HUES64 (cell line): ENCODE results near the gene APOBEC3H.
A peak's percentile ranks its signal among the peaks of the same experiment; 100 is the strongest.

ENCODE experiments used
- H3K27ac ChIP-seq: 2 replicates; pipeline ENCODE4 v1.7.0; 2013; ENCODE audit warnings: low read depth, low read length, inconsistent platforms
- H3K27me3 ChIP-seq: 2 replicates; pipeline ENCODE4 v1.6.1; 2013; ENCODE audit warnings: mild to moderate bottlenecking, low read length; ENCODE audit not compliant: insufficient read depth
- H3K36me3 ChIP-seq: 2 replicates; pipeline ENCODE4 v1.6.1; 2013; ENCODE audit warnings: mild to moderate bottlenecking, low read length; ENCODE audit not compliant: insufficient read depth
- H3K4me1 ChIP-seq: 2 replicates; pipeline ENCODE4 v1.6.1; 2013; ENCODE audit warnings: mild to moderate bottlenecking, low read length, moderate library complexity; ENCODE audit not compliant: insufficient read depth
- H3K4me3 ChIP-seq: 2 replicates; pipeline ENCODE4 v1.5.1; 2013; ENCODE audit warnings: mild to moderate bottlenecking, low read length, moderate library complexity
- H3K9ac ChIP-seq: 2 replicates; pipeline ENCODE4 v1.6.1; 2013; ENCODE audit warnings: mild to moderate bottlenecking, low read depth, low read length
- H3K9me3 ChIP-seq: 2 replicates; pipeline ENCODE4 v1.6.1; 2013; ENCODE audit warnings: low read depth, low read length; ENCODE audit not compliant: insufficient read depth
- WGBS: fragments of 150-250, 120-280 bp; methylation state at CpG from one replicate; pipeline ENCODE4 v1.1.7; 2013; ENCODE audit warnings: missing lambda C conversion rate; 5-methylcytosine and 5-hydroxymethylcytosine counted together

Gene APOBEC3H

GRCh38 chr22:39094717-39095389 is 2.2 kb upstream of the APOBEC3H start:
- WGBS = 88% methylated on average over 14 of the region's 14 CpGs
- no peaks in the 10 kb centered on the region for H3K36me3 ChIP-seq
- no peak overlapping the region for H3K27ac ChIP-seq
- H3K9me3 ChIP-seq = no peaks in the 10 kb centered on the region
- no peak overlapping the region for H3K9ac ChIP-seq
- H3K27me3 ChIP-seq = no peaks in the 10 kb centered on the region
- H3K4me3 ChIP-seq = no peak overlapping the region
- peaks cover 17% of the 10 kb centered on the region; the same call in 1 of the 2 replicates for H3K4me1 ChIP-seq

DNA sequence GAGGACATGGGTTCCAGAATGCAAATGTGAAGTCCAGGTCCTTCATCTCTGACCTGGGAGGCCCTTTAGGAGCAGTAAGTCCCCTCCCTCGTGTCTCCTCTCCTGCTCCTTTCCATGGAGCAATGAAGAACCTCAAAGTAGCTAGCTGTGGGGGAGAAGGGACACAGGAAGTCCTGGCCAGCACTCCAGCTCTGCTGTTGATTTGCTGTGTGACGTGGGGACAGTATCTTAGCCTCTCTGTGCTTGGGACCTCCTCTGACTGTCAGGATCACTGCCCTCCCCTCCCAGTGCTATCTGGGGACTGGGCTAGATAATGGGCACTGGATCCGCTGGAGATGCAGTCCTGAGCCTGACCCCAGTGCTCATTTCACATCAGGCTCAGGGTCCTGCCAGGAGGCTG is 1.1 kb upstream of the APOBEC3H start:
- Histone ChIP-seq H3K36me3 (no peaks in the 10 kb centered on the region), H3K4me1 (peaks cover 21% of the 10 kb centered on the region), H3K27ac (no peak overlapping the region), H3K4me3 (no peak overlapping the region), H3K27me3 (no peaks in the 10 kb centered on the region), H3K9me3 (no peaks in the 10 kb centered on the region), H3K9ac (no peak overlapping the region)
- WGBS = 91% methylated on average over 3 of the region's 3 CpGs

DNA sequence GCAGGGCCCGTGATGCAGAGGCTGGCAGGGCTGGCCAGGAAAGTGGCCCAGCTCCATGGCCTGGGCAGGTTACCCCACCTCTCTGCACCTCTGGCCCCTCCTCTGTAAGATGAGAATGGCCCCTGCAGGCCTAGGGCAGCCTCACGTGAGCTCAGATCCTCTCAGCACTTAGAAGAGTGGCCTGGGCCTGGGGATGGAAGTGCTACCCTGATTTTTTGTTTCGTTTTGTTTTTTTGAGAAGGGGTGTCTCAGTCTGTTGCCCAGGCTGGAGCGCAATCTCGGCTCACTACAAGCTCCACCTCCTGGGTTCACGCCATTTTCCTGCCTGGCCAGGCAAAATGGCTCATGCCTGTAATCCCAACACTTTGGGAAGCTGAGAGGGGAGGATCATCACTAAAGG is 982 bp downstream of the APOBEC3H start:
- H3K4me3 ChIP-seq = no peak overlapping the region
- peak overlapping the region; percentile 17 for H3K27ac ChIP-seq
- H3K4me1 ChIP-seq = peaks cover 21% of the 10 kb centered on the region
- no peaks in the 10 kb centered on the region for H3K27me3 ChIP-seq
- no peaks in the 10 kb centered on the region for H3K9me3 ChIP-seq
- WGBS = 44% methylated on average over 6 of the region's 6 CpGs
- no peaks in the 10 kb centered on the region for H3K36me3 ChIP-seq
- no peak overlapping the region for H3K9ac ChIP-seq

DNA sequence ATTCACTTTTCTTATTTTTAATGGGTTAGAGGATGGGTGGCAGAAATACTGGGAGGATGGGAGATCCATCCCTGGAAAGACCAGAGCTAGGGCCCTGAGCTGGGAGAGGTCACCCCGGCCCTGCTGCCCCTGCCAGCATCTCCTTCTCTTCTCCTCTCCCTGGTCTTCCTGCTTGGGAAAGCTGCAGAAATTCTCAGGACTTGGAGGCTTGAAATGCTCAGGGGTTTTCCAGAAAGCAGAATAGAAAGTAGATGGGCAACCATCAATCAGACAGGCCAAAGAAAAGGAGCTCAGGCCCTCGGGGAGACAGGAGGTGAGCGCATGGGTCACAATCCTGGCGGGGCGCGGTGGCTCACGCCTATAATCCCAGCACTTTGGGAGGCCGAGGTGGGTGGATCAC is 1.5 kb downstream of the APOBEC3H start:
- Histone ChIP-seq H3K4me3 (no peak overlapping the region), H3K27me3 (no peaks in the 10 kb centered on the region), H3K27ac (no peak overlapping the region), H3K9ac (no peak overlapping the region), H3K36me3 (no peaks in the 10 kb centered on the region), H3K4me1 (peaks cover 21% of the 10 kb centered on the region), H3K9me3 (no peaks in the 10 kb centered on the region)
- WGBS = 92% methylated on average over 8 of the region's 8 CpGs

DNA sequence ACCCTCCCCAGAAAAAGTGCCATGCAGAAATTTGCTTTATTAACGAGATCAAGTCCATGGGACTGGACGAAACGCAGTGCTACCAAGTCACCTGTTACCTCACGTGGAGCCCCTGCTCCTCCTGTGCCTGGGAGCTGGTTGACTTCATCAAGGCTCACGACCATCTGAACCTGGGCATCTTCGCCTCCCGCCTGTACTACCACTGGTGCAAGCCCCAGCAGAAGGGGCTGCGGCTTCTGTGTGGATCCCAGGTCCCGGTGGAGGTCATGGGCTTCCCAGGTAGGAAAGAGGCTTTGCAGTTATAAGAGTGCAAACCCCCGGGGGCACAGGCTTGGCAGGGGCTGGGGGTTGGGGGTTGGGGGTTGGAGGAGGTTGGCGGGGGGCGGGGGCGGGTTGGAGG is 4.2 kb downstream of the APOBEC3H start:
- Histone ChIP-seq H3K27me3 (no peaks in the 10 kb centered on the region), H3K4me3 (no peak overlapping the region), H3K36me3 (no peaks in the 10 kb centered on the region), H3K4me1 (peaks cover 21% of the 10 kb centered on the region), H3K9ac (no peak overlapping the region), H3K9me3 (no peaks in the 10 kb centered on the region), H3K27ac (no peak overlapping the region)
- WGBS = 77% methylated on average over 9 of the region's 13 CpGs

DNA sequence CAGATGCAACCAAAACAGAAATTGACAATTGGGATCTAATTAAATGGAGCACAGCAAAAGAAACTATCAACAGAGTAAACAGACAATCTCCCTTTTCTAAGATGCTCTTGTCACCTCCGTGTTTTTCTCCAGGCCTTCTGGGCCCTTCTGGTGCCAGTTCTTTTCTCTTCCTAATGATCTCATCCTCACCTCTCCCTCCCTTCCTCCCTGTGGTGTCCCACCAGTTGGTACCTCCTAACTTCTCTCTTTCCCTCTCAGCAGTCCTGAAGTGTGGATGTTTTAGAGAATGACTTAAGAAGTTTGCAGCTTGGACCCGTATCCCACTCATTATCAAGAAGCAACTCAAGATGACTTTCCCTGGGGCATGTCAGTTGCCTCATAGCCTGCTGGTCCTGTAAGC is 6.4 kb downstream of the APOBEC3H start:
- Histone ChIP-seq H3K9ac (no peak overlapping the region), H3K9me3 (no peaks in the 10 kb centered on the region), H3K4me3 (no peak overlapping the region), H3K4me1 (peaks cover 6% of the 10 kb centered on the region), H3K27ac (no peak overlapping the region), H3K27me3 (no peaks in the 10 kb centered on the region), H3K36me3 (no peaks in the 10 kb centered on the region)
- WGBS = 77% methylated on average over 2 of the region's 2 CpGs

- 91% methylated on average over 2 of the region's 2 CpGs for WGBS
- H3K27me3 ChIP-seq = no peaks in the 10 kb centered on the region
- H3K4me3 ChIP-seq = no peak overlapping the region
- no peak overlapping the region for H3K27ac ChIP-seq
- H3K9ac ChIP-seq = no peak overlapping the region
- H3K9me3 ChIP-seq = no peaks in the 10 kb centered on the region
- H3K4me1 ChIP-seq = peaks cover 7% of the 10 kb centered on the region; the same call in 1 of the 2 replicates
- H3K36me3 ChIP-seq = no peaks in the 10 kb centered on the region
Measured at GRCh38 chr22:39106326-39106725, 9.3 kb downstream of the APOBEC3H start.

DNA sequence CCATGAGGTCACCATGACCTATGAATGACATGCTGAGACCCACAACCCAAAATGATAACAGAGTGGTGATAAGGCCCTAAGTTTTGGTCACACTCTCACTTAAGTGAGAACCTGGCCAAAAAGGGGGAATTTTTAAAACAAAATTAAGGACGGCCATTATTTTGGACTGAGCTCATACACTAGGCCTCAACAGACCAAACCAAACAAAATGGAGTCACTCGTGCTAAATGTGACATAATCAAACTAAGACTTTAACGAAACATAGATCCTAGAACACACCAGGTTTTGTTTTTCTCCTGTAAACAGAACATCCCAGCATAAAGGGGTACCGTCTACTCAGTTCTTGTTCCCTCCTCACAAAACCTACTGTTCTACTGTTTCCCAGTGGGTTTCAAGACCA is 11.4 kb downstream of the APOBEC3H start:
- Histone ChIP-seq H3K9ac (no peak overlapping the region), H3K4me3 (no peak overlapping the region), H3K27me3 (no peaks in the 10 kb centered on the region), H3K36me3 (no peaks in the 10 kb centered on the region), H3K4me1 (peaks cover 7% of the 10 kb centered on the region; the same call in 1 of the 2 replicates), H3K9me3 (no peaks in the 10 kb centered on the region), H3K27ac (no peak overlapping the region)
- 88% methylated on average over 4 of the region's 4 CpGs for WGBS

DNA sequence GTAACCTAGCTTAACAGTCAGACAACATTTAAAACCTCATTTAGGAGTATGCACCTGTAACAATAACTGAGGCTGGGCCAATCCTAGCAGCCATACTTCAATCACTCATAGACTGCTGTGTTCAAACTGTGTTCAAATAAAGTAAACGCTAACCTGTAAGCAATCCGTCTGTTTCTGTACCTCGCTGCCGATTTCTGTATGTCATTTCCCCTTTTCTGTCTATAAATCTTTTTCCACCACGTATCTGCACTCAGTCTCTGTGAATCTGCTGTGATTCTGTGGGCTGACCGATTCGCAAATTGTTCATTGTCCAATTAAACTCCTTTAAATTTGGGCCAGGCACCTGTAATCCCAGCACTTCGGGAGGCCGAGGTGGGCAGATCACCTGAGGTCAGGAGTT is 12.3 kb downstream of the APOBEC3H start:
- Histone ChIP-seq H3K36me3 (no peaks in the 10 kb centered on the region), H3K27me3 (peaks cover 5% of the 10 kb centered on the region; the same call in 1 of the 2 replicates), H3K9ac (no peak overlapping the region), H3K27ac (no peak overlapping the region), H3K4me1 (peaks cover 12% of the 10 kb centered on the region), H3K9me3 (no peaks in the 10 kb centered on the region), H3K4me3 (no peak overlapping the region)
- 96% methylated on average over 9 of the region's 9 CpGs for WGBS

DNA sequence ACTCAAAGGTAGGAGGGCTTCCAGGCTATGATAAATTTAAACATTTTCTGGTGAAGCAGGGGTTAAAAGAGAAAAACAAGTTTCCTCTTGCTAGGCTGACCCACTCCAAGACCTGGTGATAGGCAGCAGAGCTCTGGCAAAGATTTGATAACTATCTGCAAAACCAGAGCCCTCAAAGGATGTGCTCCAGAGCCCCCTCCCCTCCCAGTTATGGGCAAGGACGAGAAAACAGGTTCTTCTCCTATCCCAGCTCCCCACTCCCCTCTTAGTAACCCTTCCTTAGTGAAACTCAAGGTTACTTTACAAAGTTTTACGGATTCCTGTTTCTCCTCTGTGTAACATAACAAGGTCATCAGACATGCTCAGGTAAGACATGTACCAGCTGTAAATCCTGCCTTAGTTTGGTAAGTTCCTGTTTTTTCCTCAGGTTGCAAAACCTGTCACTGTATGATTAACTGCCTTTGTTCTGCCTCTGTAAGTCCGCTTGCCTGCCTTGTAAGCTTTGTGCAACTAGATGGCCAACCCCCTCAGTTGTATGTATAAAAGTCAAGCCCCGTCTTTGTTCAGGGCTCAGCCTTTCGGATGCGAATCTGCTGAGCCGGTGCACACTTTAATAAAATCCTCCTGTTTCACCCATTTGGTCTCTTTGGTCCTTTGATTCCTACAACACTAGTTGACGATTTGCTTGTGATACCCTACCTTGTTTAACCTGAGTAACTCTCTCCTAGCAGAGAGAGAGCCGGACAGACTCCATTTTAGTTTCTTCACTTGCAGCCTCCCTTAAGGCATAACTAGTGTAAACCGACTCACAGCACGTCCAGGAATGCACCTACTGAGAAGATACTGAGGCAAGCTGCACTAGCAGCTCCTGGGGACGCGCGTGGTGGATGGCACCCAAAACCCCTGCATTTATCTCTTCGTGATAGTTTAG is 13.9 kb downstream of the APOBEC3H start:
- Histone ChIP-seq H3K27ac (no peak overlapping the region), H3K9me3 (no peaks in the 10 kb centered on the region), H3K36me3 (no peaks in the 10 kb centered on the region), H3K4me1 (peaks cover 24% of the 10 kb centered on the region), H3K9ac (no peak overlapping the region), H3K4me3 (no peak overlapping the region), H3K27me3 (peaks cover 20% of the 10 kb centered on the region)
- WGBS = 72% methylated on average over 15 of the region's 15 CpGs

- peaks cover 31% of the 10 kb centered on the region for H3K27me3 ChIP-seq
- WGBS = under 1% methylated on average over 6 of the region's 6 CpGs
- no peaks in the 10 kb centered on the region for H3K36me3 ChIP-seq
- H3K9ac ChIP-seq = no peak overlapping the region
- peaks cover 26% of the 10 kb centered on the region for H3K4me1 ChIP-seq
- H3K27ac ChIP-seq = peak overlapping the region; percentile 51; the same call in 1 of the 2 replicates
- no peaks in the 10 kb centered on the region for H3K9me3 ChIP-seq
- H3K4me3 ChIP-seq = peak overlapping the region; percentile 28; the same call in 1 of the 2 replicates
Measured at GRCh38 chr22:39114112-39114511, 17.1 kb downstream of the APOBEC3H start.
